Esophagus squamous epithelium (tissue), 5 donors: ENCODE results near the gene INPP5F. TPM values are rescaled to one million over a fixed set of nuclear protein-coding genes. Genes with fewer than 3 reads are reported as not detected.

Source experiments
- DNase-seq: peaks from one replicate; lab custom pipeline; 2025; lab: John Stamatoyannopoulos, UW
- H3K27ac ChIP-seq, 4 donors: fragments of 200-600 bp; sonication (generic); one replicate each; pipeline ENCODE4 v1.5.1; 2016 to 2019; ENCODE audit warnings: mild to moderate bottlenecking in 1 of 4
- H3K27me3 ChIP-seq, 4 donors: fragments of 200-600 bp; sonication (generic); 1 replicate in 3 of 4; 2 replicates in 1 of 4; pipeline versions ENCODE4 v1.5.1 to v1.6.0; 2017 to 2021; ENCODE audit warnings: antibody characterized with exemption in 1 of 4
- H3K36me3 ChIP-seq, 3 donors: fragments of 200-600 bp; sonication (generic); one replicate each; pipeline ENCODE4 v1.5.1; 2016 to 2019
- H3K4me1 ChIP-seq, 3 donors: fragments of 200-600 bp; sonication (generic); one replicate each; pipeline ENCODE4 v1.5.1; 2017 to 2019
- H3K4me3 ChIP-seq, 4 donors: fragments of 200-600 bp; sonication (generic); 1 replicate in 3 of 4; 2 replicates in 1 of 4; pipeline ENCODE4 v1.5.1; 2016 to 2019; ENCODE audit warnings: mild to moderate bottlenecking in 2 of 4, moderate library complexity in 1 of 4
- H3K9me3 ChIP-seq, 3 donors: fragments of 200-600 bp; sonication (generic); one replicate each; pipeline ENCODE4 v1.5.1; 2016 to 2019
- CTCF ChIP-seq, 6 experiments: fragments of 450-650 bp in 4 of 6; fragments of 200-600 bp in 2 of 6; sonication (generic) in 2 of 6; IDR thresholded peaks; one replicate each; pipeline ENCODE4 v1.5.1; 2016 to 2019; ENCODE audit warnings: antibody characterized with exemption in 6 of 6, mild to moderate bottlenecking in 4 of 6, moderate library complexity in 4 of 6
- POLR2A ChIP-seq, 4 donors: fragments of 450-650 bp; IDR thresholded peaks; one replicate each; pipeline ENCODE4 v1.6.1; 2017; ENCODE audit warnings: antibody characterized with exemption in 4 of 4, mild to moderate bottlenecking in 4 of 4, moderate library complexity in 3 of 4
- WGBS, 2 donors: methylation state at CpG; one replicate each; pipeline ENCODE4 v1.1.5; 2018; 5-methylcytosine and 5-hydroxymethylcytosine counted together
- intact Hi-C: fragments of 100-400 bp; cut with DNase I; formaldehyde crosslinking; loops from one replicate; pipeline ENCODE4 v1.15.0; 2022
- total RNA-seq, 4 donors: library from RNA; depleted of rRNA; stranded (reverse); fragments of >200 nt; gene quantifications; one replicate each; pipeline ENCODE4 v1.1.0, GENCODE V29; 2016
- donor health status: DM: yes; HTN: yes; CAD: no.

The INPP5F gene
- total RNA-seq, 4 donors from 2014 or later, result 5.3 to 11.4 (median 9.4) TPM

- Histone ChIP-seq H3K4me1 (peaks cover 0 to 6% (median 0%) of the 10 kb centered on the region in 3 donors), H3K4me3 (no peak overlapping the region), H3K36me3 (no peaks in the 10 kb centered on the region), H3K27me3 (no peaks in the 10 kb centered on the region), H3K27ac (peak overlapping the region in 3 of 4 donors; percentile 22 to 36 (median 25)), H3K9me3 (no peaks in the 10 kb centered on the region)
- 61 to 76% methylated on average over 7 of the region's 8 CpGs for WGBS, 2 donors
- intact Hi-C loops, result no loop called here
- no peak for DNase-seq
- no peak for TF ChIP-seq CTCF (IDR thresholded peaks at IDR 0.05)
- no peak for TF ChIP-seq POLR2A (IDR thresholded peaks at IDR 0.05)
Observed at GRCh38 chr10:119715628-119716505, 10.0 kb upstream of the INPP5F start.

GRCh38 chr10:119723161-119723560, 2.7 kb upstream of the INPP5F start:
- no peak for TF ChIP-seq CTCF (IDR thresholded peaks at IDR 0.05)
- TF ChIP-seq POLR2A (IDR thresholded peaks at IDR 0.05), result no peak
- Histone ChIP-seq H3K9me3 (no peaks in the 10 kb centered on the region), H3K4me3 (no peak overlapping the region), H3K36me3 (no peaks in the 10 kb centered on the region), H3K4me1 (peaks cover 6 to 36% (median 21%) of the 10 kb centered on the region in 3 donors), H3K27me3 (no peaks in the 10 kb centered on the region), H3K27ac (no peak overlapping the region)
- intact Hi-C loops, result no loop called here
- DNase-seq, result no peak
- 82 to 92% methylated on average over 2 of the region's 2 CpGs for WGBS, 2 donors

GRCh38 chr10:119723624-119724023, 2.2 kb upstream of the INPP5F start:
- intact Hi-C loops, result no loop called here
- no peak for DNase-seq
- H3K27me3 ChIP-seq, result no peaks in the 10 kb centered on the region
- H3K9me3 ChIP-seq, result no peaks in the 10 kb centered on the region
- 83 to 85% methylated on average over 3 of the region's 3 CpGs for WGBS, 2 donors
- TF ChIP-seq CTCF (IDR thresholded peaks at IDR 0.05), result no peak
- H3K36me3 ChIP-seq, result no peaks in the 10 kb centered on the region
- peaks cover 6 to 40% (median 23%) of the 10 kb centered on the region in 3 donors for H3K4me1 ChIP-seq
- H3K4me3 ChIP-seq, result no peak overlapping the region
- H3K27ac ChIP-seq, result no peak overlapping the region

GRCh38 chr10:119724593-119725516, 995 bp upstream of the INPP5F start:
- H3K9me3 ChIP-seq, result no peaks in the 10 kb centered on the region
- no peaks in the 10 kb centered on the region for H3K36me3 ChIP-seq
- WGBS, 2 donors, result 28 to 33% methylated on average over 16 to 18 of the region's 21 CpGs
- no peaks in the 10 kb centered on the region for H3K27me3 ChIP-seq
- TF ChIP-seq POLR2A (IDR thresholded peaks at IDR 0.05) (no peak), CTCF (IDR thresholded peaks at IDR 0.05) (no peak)
- H3K4me3 ChIP-seq, result peak overlapping the region; percentile 59 to 93 (median 90)
- intact Hi-C loops, result loop anchor here (5.0 kb wide), 1 partner anchor 38 kb away; no protein-coding TSS in a partner anchor
- H3K4me1 ChIP-seq, result peaks cover 6 to 45% (median 23%) of the 10 kb centered on the region in 3 donors
- peak overlapping the region; percentile 86 to 98 (median 92) for H3K27ac ChIP-seq
- DNase-seq, result no peak
